ENCODE data around the gene FILIP1L.

The FILIP1L gene

DNA sequence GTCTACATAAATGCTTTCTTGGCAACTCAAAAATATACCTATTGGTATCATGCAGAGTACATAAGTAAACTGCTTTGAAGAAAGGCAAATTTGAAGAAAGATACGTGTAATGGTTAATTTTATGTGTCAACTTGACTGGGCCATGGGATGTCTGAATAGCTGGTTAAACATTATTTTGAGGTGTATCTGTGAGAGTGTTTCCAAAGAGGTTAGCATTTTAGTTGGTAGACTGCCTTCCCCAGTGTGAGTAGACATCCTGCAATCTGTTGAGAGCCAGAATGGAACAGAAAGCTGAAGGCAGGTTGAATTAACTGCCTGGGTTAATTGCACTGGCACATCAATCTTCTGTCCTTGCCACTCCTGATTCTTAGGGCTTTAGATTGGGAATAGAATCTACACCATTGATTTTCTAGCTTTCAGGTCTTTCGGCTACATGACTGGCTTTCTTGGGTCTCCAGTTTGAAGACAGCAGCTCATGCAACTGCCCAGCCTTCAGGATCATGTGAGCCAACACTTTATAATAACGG is 198.3 kb downstream of the FILIP1L start:
- H3K9ac ChIP-seq (ENCODE audit: low read length) = no peak overlapping the region
- no peaks in the 10 kb centered on the region for H3K9me3 ChIP-seq (ENCODE audit: control insufficient read depth, insufficient read depth, low read depth, low read length)
- H3K27ac ChIP-seq (ENCODE audit: low read depth, low read length) = no peak overlapping the region
- H3K27me3 ChIP-seq (ENCODE audit: control insufficient read depth, insufficient read depth, low read length) = no peaks in the 10 kb centered on the region
- no peaks in the 10 kb centered on the region for H3K36me3 ChIP-seq (ENCODE audit: control insufficient read depth, insufficient read depth, low read length)
- H3K4me1 ChIP-seq (ENCODE audit: control insufficient read depth, insufficient read depth, low read length) = peaks cover 17% of the 10 kb centered on the region
- H3K4me3 ChIP-seq (ENCODE audit: low read depth, low read length) = no peak overlapping the region

DNA sequence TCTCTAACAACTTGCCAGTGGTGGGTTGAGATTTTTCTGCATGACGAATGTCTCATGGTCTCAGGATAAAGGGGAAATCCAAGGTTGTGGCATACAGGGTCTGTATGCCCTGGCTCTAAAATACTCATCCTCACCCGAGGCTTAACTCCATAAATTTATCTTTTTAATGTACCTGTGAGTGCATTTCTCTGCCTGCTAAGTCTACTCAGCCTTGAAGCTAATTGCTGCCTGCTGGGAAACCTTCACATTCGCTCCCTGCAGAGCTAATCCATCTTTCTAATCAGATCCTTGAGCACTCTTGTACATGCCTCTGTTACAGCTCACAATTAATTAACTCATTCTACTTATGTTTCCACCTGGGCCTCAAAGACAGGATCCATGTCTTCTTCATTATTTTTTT is 202.9 kb downstream of the FILIP1L start:
- H3K4me3 ChIP-seq (ENCODE audit: low read depth, low read length) = no peak overlapping the region
- no peaks in the 10 kb centered on the region for H3K36me3 ChIP-seq (ENCODE audit: control insufficient read depth, insufficient read depth, low read length)
- H3K27me3 ChIP-seq (ENCODE audit: control insufficient read depth, insufficient read depth, low read length) = no peaks in the 10 kb centered on the region
- H3K9me3 ChIP-seq (ENCODE audit: control insufficient read depth, insufficient read depth, low read depth, low read length) = no peaks in the 10 kb centered on the region
- H3K9ac ChIP-seq (ENCODE audit: low read length) = no peak overlapping the region
- H3K27ac ChIP-seq (ENCODE audit: low read depth, low read length) = no peak overlapping the region
- peaks cover 15% of the 10 kb centered on the region for H3K4me1 ChIP-seq (ENCODE audit: control insufficient read depth, insufficient read depth, low read length)

DNA sequence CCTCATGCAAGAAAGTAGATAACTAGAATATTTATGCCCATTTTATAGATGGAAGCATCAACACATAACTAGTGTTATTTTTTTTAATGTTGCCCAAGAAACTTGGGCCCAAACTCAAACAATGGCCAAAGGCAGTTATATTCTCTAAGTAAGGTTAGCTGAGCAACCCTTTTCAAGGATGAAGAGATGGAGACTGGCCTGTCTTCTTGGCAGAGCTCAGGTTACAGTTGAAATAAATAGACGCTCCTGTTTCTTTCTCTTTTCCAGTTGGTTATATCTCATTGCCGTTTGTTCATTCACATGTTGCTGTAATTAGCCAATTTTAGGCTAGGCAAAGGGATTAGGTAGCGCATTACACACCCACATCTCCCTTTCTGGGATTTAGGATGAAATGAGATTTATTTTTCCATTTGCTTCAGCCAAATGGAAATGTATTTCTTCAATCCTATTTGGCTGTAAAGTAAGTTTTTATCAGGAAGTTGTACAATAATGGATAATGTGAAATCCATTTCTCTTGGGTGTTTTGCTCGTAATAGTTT is 203.5 kb downstream of the FILIP1L start:
- Histone ChIP-seq H3K27ac (ENCODE audit: low read depth, low read length) (no peak overlapping the region), H3K27me3 (ENCODE audit: control insufficient read depth, insufficient read depth, low read length) (no peaks in the 10 kb centered on the region)

DNA sequence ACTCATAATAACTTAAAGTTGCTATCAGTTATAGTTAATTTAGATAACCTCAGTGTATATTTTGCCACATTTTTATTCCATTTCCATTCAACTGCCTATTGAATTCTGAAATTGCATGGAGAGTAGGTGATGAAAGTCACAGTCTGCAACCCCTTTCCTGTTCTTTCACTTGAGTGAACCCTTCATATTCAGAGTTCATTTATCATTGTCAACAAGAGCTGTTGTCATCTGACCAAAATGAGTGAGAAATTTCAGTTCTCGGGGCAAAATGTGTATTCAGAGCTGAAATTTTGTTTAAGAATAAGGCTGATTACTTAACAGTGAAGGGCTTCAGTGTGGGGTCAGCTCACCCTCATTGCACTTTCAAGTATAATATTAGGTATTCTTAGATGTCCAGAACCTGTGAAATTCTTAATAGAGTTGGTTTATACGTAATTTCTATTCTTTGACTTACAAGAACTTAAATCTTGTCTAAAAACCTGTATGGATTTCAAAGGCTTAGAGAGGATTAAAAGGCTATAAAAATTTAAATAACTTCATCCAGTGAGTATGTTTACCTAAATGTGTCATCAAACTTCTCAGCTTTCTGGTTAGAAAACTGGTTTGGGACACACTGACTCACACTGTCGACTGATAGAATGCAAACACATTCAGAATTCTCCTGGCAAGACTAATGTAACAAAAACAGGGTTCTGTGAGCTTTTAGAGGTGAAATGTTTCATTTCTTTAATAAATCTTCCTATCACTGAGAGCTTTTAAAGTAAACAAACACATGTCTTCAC is 204.4 kb downstream of the FILIP1L start:
- peaks cover 15% of the 10 kb centered on the region for H3K4me1 ChIP-seq (ENCODE audit: control insufficient read depth, insufficient read depth, low read length)
- no peak overlapping the region for H3K4me3 ChIP-seq (ENCODE audit: low read depth, low read length)
- H3K36me3 ChIP-seq (ENCODE audit: control insufficient read depth, insufficient read depth, low read length) = no peaks in the 10 kb centered on the region
- H3K27me3 ChIP-seq (ENCODE audit: control insufficient read depth, insufficient read depth, low read length) = no peaks in the 10 kb centered on the region
- H3K9me3 ChIP-seq (ENCODE audit: control insufficient read depth, insufficient read depth, low read depth, low read length) = no peaks in the 10 kb centered on the region
- no peak overlapping the region for H3K9ac ChIP-seq (ENCODE audit: low read length)
- no peak overlapping the region for H3K27ac ChIP-seq (ENCODE audit: low read depth, low read length)

More for the DNA sequence above, 203.5 kb downstream of the FILIP1L start:
- no peaks in the 10 kb centered on the region for H3K36me3 ChIP-seq (ENCODE audit: control insufficient read depth, insufficient read depth, low read length)
- peaks cover 15% of the 10 kb centered on the region for H3K4me1 ChIP-seq (ENCODE audit: control insufficient read depth, insufficient read depth, low read length)
- H3K4me3 ChIP-seq (ENCODE audit: low read depth, low read length) = no peak overlapping the region
- no peak overlapping the region for H3K9ac ChIP-seq (ENCODE audit: low read length)
- no peaks in the 10 kb centered on the region for H3K9me3 ChIP-seq (ENCODE audit: control insufficient read depth, insufficient read depth, low read depth, low read length)

DNA sequence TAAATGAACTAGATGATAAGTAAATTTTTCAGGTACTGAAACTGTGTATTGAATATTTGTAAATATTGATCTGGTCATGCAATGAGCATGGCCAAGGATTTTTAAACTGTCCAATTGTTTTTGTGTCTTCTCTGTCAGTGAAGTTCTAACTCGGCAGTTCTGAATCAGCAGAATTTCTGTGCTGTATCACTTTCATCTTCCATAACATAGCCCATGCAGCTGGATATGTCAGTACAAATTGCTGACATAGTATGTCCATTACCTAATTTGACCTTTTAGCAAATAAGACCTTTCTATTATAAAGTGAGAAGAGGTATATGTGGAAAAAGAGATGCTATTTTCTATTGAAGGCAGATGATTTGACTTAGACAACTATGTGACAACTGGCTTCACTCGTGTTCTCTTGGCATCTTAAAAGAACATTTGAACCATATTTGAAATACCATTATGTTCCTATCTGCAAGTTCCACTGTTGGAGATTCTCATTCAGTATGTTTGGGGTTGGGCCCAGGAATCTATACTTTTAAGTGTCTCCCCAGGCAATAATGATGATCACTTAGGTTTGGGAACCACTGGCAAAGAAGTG is 206.2 kb downstream of the FILIP1L start:
- Histone ChIP-seq H3K27ac (ENCODE audit: low read depth, low read length) (no peak overlapping the region), H3K9me3 (ENCODE audit: control insufficient read depth, insufficient read depth, low read depth, low read length) (no peaks in the 10 kb centered on the region), H3K36me3 (ENCODE audit: control insufficient read depth, insufficient read depth, low read length) (no peaks in the 10 kb centered on the region), H3K4me3 (ENCODE audit: low read depth, low read length) (no peak overlapping the region), H3K9ac (ENCODE audit: low read length) (no peak overlapping the region), H3K27me3 (ENCODE audit: control insufficient read depth, insufficient read depth, low read length) (no peaks in the 10 kb centered on the region), H3K4me1 (ENCODE audit: control insufficient read depth, insufficient read depth, low read length) (peaks cover 17% of the 10 kb centered on the region)

DNA sequence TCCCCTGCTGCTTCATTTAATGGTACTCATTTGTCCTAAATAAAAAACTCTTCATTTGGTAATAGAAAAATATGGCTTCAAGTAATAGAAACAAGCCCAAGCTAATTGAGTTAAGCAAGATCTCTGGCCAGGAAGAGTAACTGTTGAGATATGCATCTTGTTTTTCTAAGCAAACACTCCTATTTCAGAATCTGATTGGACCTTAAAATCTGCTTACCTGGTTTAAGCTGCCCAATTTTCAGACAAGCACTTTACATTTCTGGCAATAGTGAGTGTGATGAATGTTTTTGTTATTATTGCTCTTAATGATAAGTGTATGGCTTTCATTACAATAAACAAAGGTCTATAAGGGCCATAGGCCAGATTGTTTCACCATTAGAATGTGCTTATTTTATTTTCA is 210.4 kb downstream of the FILIP1L start:
- no peaks in the 10 kb centered on the region for H3K36me3 ChIP-seq (ENCODE audit: control insufficient read depth, insufficient read depth, low read length)
- H3K27ac ChIP-seq (ENCODE audit: low read depth, low read length) = no peak overlapping the region
- no peak overlapping the region for H3K9ac ChIP-seq (ENCODE audit: low read length)
- no peaks in the 10 kb centered on the region for H3K27me3 ChIP-seq (ENCODE audit: control insufficient read depth, insufficient read depth, low read length)
- no peak overlapping the region for H3K4me3 ChIP-seq (ENCODE audit: low read depth, low read length)
- H3K4me1 ChIP-seq (ENCODE audit: control insufficient read depth, insufficient read depth, low read length) = peaks cover 7% of the 10 kb centered on the region; the same call in 1 of the 2 replicates
- no peaks in the 10 kb centered on the region for H3K9me3 ChIP-seq (ENCODE audit: control insufficient read depth, insufficient read depth, low read depth, low read length)

DNA sequence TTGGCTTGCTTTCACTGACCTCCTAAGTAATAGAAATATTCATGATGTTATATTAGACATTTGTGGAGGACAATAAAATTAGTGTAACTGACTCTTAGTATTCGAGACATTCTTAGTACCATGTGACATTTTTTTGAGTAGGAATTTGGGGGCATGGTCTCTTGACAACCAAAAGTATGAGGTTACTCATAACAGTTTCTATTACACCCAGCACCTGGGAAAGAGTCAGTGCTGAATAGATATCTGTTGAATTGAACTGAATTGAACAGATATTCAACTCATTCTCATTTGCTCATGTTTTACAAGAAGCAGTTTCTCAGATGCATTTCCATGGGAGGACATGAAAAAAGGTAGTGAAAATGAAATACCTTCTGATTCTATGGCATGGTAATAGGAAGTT is 212.2 kb downstream of the FILIP1L start:
- Histone ChIP-seq H3K27me3 (ENCODE audit: control insufficient read depth, insufficient read depth, low read length) (no peaks in the 10 kb centered on the region), H3K27ac (ENCODE audit: low read depth, low read length) (no peak overlapping the region), H3K4me3 (ENCODE audit: low read depth, low read length) (no peak overlapping the region), H3K9ac (ENCODE audit: low read length) (no peak overlapping the region), H3K4me1 (ENCODE audit: control insufficient read depth, insufficient read depth, low read length) (peaks cover 7% of the 10 kb centered on the region; the same call in 1 of the 2 replicates), H3K9me3 (ENCODE audit: control insufficient read depth, insufficient read depth, low read depth, low read length) (no peaks in the 10 kb centered on the region), H3K36me3 (ENCODE audit: control insufficient read depth, insufficient read depth, low read length) (no peaks in the 10 kb centered on the region)

DNA sequence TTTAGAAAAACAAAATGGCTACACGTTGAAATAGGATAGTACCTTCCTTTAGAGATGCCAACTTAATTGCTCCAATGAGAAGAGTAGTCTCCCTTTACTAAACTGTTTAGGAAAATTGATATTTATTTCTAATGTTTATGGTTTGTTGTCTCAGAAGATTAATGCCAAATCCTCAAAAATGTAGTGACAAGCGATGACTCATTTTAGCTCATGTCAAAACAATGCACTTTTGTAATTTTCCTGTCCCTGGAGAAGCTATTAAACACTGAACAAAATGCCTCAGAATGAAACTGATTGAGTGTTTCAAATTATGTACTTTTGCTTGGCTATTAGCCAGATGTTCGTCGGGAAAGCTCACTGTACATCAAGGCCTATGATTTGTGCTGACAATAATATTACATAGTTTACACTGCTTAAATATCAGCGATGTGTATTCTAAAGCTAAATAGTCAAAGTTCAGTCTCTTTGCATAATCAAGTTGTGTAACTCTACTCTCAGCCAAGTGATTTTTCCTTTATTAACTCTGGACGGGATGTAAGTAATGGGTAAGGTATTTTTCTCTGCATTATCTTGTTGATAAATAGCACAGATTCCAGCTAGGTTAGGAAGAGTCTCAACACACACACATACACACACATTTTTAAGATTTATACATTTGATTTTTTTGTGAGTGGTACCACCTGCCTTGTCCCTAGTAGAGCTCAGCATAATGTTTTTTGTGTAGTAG is 212.9 kb downstream of the FILIP1L start:
- Histone ChIP-seq H3K4me3 (ENCODE audit: low read depth, low read length) (no peak overlapping the region), H3K9me3 (ENCODE audit: control insufficient read depth, insufficient read depth, low read depth, low read length) (no peaks in the 10 kb centered on the region), H3K36me3 (ENCODE audit: control insufficient read depth, insufficient read depth, low read length) (no peaks in the 10 kb centered on the region), H3K27me3 (ENCODE audit: control insufficient read depth, insufficient read depth, low read length) (no peaks in the 10 kb centered on the region), H3K27ac (ENCODE audit: low read depth, low read length) (no peak overlapping the region), H3K9ac (ENCODE audit: low read length) (no peak overlapping the region), H3K4me1 (ENCODE audit: control insufficient read depth, insufficient read depth, low read length) (peaks cover 12% of the 10 kb centered on the region)

DNA sequence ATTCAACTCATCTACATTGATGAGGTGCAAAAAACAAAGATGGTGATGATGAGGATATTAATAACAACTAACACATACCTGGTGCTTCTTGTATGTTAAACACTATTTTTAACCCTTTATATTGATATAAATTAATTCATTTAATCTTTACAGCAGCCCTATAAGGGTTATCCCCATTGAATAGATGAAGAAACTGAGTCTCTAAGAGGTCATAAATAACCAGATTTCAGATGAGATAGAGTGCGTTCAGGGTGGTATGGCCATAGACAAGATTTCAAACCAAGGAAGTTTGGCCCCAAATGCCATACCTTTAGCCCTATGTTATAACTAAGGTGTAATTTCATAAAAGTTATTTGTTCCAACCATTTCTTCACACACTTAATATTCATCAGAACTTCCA is 214.1 kb downstream of the FILIP1L start:
- no peak overlapping the region for H3K9ac ChIP-seq (ENCODE audit: low read length)
- no peaks in the 10 kb centered on the region for H3K27me3 ChIP-seq (ENCODE audit: control insufficient read depth, insufficient read depth, low read length)
- H3K9me3 ChIP-seq (ENCODE audit: control insufficient read depth, insufficient read depth, low read depth, low read length) = no peaks in the 10 kb centered on the region
- no peak overlapping the region for H3K4me3 ChIP-seq (ENCODE audit: low read depth, low read length)
- no peak overlapping the region for H3K27ac ChIP-seq (ENCODE audit: low read depth, low read length)
- H3K36me3 ChIP-seq (ENCODE audit: control insufficient read depth, insufficient read depth, low read length) = no peaks in the 10 kb centered on the region
- H3K4me1 ChIP-seq (ENCODE audit: control insufficient read depth, insufficient read depth, low read length) = peaks cover 24% of the 10 kb centered on the region

DNA sequence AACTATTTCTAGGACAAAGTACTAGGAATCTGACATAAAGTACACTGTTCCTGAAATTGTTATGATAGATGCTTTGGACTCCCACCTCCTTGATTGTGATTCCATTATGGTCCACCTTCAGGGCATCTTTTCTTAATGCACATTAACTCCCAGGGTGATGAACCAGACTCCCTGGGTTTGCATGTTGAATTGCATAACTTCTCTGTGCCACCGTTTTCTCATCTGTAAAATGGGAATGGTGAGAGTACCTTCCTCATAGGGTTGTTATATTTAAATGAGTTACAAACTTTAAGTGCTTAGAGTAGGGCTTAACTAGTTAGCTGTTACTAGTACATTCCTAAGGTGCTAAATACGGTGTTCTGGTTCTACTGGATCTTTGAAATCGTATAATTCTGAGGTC is 214.7 kb downstream of the FILIP1L start:
- Histone ChIP-seq H3K36me3 (ENCODE audit: control insufficient read depth, insufficient read depth, low read length) (no peaks in the 10 kb centered on the region), H3K9me3 (ENCODE audit: control insufficient read depth, insufficient read depth, low read depth, low read length) (no peaks in the 10 kb centered on the region), H3K4me1 (ENCODE audit: control insufficient read depth, insufficient read depth, low read length) (peaks cover 30% of the 10 kb centered on the region), H3K9ac (ENCODE audit: low read length) (no peak overlapping the region), H3K4me3 (ENCODE audit: low read depth, low read length) (no peak overlapping the region), H3K27ac (ENCODE audit: low read depth, low read length) (no peak overlapping the region), H3K27me3 (ENCODE audit: control insufficient read depth, insufficient read depth, low read length) (no peaks in the 10 kb centered on the region)

Measured in HUES6 (cell line).